ENCODE data around the gene SPIRE1.
"Not testable (repeated sequence)": the region's sequence is repeated elsewhere in the genome, so short reads cannot be mapped to it uniquely, and the experiment has no call there.

Gene SPIRE1

GRCh38 chr18:12433829-12434540 is 223.9 kb downstream of the SPIRE1 start:
- no peak for DNase-seq (ENCODE audit: low read depth, low spot score)
- H3K4me3 ChIP-seq (ENCODE audit: low read length), result no peak overlapping the region

GRCh38 chr18:12432881-12433280 is 225.0 kb downstream of the SPIRE1 start:
- H3K4me3 ChIP-seq (ENCODE audit: low read length), result no peak overlapping the region
- no peak for DNase-seq (ENCODE audit: low read depth, low spot score)

- DNase-seq (ENCODE audit: low read depth, low spot score), result no peak
- H3K4me3 ChIP-seq (ENCODE audit: low read length), result no peak overlapping the region
These were observed 225.7 kb downstream of the SPIRE1 start for GRCh38 chr18:12432196-12432595.

GRCh38 chr18:12431561-12431960 is 226.3 kb downstream of the SPIRE1 start:
- DNase-seq (ENCODE audit: low read depth, low spot score), result no peak
- H3K4me3 ChIP-seq (ENCODE audit: low read length), result no peak overlapping the region

GRCh38 chr18:12430137-12430990 is 227.5 kb downstream of the SPIRE1 start:
- no peak overlapping the region for H3K4me3 ChIP-seq (ENCODE audit: low read length)
- DNase-seq (ENCODE audit: low read depth, low spot score), result no peak

- no peak for DNase-seq (ENCODE audit: low read depth, low spot score)
- H3K4me3 ChIP-seq (ENCODE audit: low read length), result no peak overlapping the region
These were observed 228.4 kb downstream of the SPIRE1 start for GRCh38 chr18:12429556-12429955.

- no peak overlapping the region for H3K4me3 ChIP-seq (ENCODE audit: low read length)
- no peak for DNase-seq (ENCODE audit: low read depth, low spot score)
These were observed 229.0 kb downstream of the SPIRE1 start for GRCh38 chr18:12428923-12429322.

GRCh38 chr18:12426924-12427323 is 231.0 kb downstream of the SPIRE1 start:
- DNase-seq (ENCODE audit: low read depth, low spot score), result no peak
- H3K4me3 ChIP-seq (ENCODE audit: low read length), result no peak overlapping the region

- no peak overlapping the region for H3K4me3 ChIP-seq (ENCODE audit: low read length)
- no peak for DNase-seq (ENCODE audit: low read depth, low spot score)
These were observed 233.7 kb downstream of the SPIRE1 start for GRCh38 chr18:12424252-12424651.

GRCh38 chr18:12423820-12424219 is 234.1 kb downstream of the SPIRE1 start:
- no peak overlapping the region for H3K4me3 ChIP-seq (ENCODE audit: low read length)
- no peak for DNase-seq (ENCODE audit: low read depth, low spot score)

GRCh38 chr18:12423393-12423792 is 234.5 kb downstream of the SPIRE1 start:
- DNase-seq (ENCODE audit: low read depth, low spot score), result no peak
- H3K4me3 ChIP-seq (ENCODE audit: low read length), result no peak overlapping the region

GRCh38 chr18:12422936-12423335 is 235.0 kb downstream of the SPIRE1 start:
- no peak overlapping the region for H3K4me3 ChIP-seq (ENCODE audit: low read length)
- DNase-seq (ENCODE audit: low read depth, low spot score), result no peak

- no peak overlapping the region for H3K4me3 ChIP-seq (ENCODE audit: low read length)
These were observed 236.2 kb downstream of the SPIRE1 start for GRCh38 chr18:12421732-12422131.

GRCh38 chr18:12420821-12421421 is 237.0 kb downstream of the SPIRE1 start:
- no peak overlapping the region for H3K4me3 ChIP-seq (ENCODE audit: low read length)
- DNase-seq (ENCODE audit: low read depth, low spot score), result no peak

More at GRCh38 chr18:12421732-12422131, 236.2 kb downstream of the SPIRE1 start:
- DNase-seq (ENCODE audit: low read depth, low spot score), result no peak

GRCh38 chr18:12417687-12418086 is 240.2 kb downstream of the SPIRE1 start:
- no peak overlapping the region for H3K4me3 ChIP-seq (ENCODE audit: low read length)
- DNase-seq (ENCODE audit: low read depth, low spot score), result no peak

GRCh38 chr18:12416098-12416729 is 241.7 kb downstream of the SPIRE1 start:
- H3K4me3 ChIP-seq (ENCODE audit: low read length), result no peak overlapping the region
- no peak for DNase-seq (ENCODE audit: low read depth, low spot score)

GRCh38 chr18:12411456-12411855 is 246.5 kb downstream of the SPIRE1 start:
- DNase-seq (ENCODE audit: low read depth, low spot score), result no peak
- H3K4me3 ChIP-seq (ENCODE audit: low read length), result no peak overlapping the region

- not testable (repeated sequence) for DNase-seq (ENCODE audit: low read depth, low spot score); H3K4me3 ChIP-seq (ENCODE audit: low read length)
These were observed 247.2 kb downstream of the SPIRE1 start for GRCh38 chr18:12410747-12411146.

- no peak for DNase-seq (ENCODE audit: low read depth, low spot score)
- H3K4me3 ChIP-seq (ENCODE audit: low read length), result no peak overlapping the region
These were observed 247.8 kb downstream of the SPIRE1 start for GRCh38 chr18:12410081-12410481.

- no peak overlapping the region for H3K4me3 ChIP-seq (ENCODE audit: low read length)
- no peak for DNase-seq (ENCODE audit: low read depth, low spot score)
These were observed 248.4 kb downstream of the SPIRE1 start for GRCh38 chr18:12409469-12409868.

All from Jurkat, Clone E6-1 (cell line).